ENCODE results near the gene TRABD2A. TPM values are rescaled to one million over a fixed set of nuclear protein-coding genes. Genes with fewer than 3 reads are reported as not detected.

TRABD2A gene
- total and polyA plus RNA-seq, 9 of the 15 experiments (the other 6 are each of a cell fraction or from before 2014, with no cell fraction given) = 0.07 to 0.45 (median 0.25) TPM

DNA sequence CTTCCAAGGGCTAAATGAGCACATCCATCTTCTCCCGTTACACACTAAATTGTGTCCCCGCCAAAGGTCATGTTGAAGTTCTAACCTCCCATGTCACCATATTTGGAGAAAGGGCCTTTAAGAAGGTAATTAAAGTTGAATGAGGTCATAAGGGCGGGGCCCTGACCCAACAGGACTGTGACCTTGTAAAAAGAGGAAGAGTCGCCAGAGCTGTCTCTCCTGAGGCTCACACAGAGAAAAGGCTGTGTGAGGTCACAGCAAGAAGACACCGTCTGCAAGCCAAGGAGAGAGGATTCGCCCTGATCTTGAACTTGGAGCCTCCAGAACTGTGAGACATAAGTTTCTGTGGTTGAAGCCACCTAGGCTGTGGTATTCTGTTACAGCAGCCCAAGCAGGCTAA, 24.1 kb downstream of the TRABD2A start (continued):
- TF ChIP-seq TAF15 (IDR thresholded peaks at IDR 0.05; ENCODE audit: low read depth, low read length) = no peak
- no peak for TF ChIP-seq KDM4B (IDR thresholded peaks at IDR 0.05; ENCODE audit: borderline replicate concordance in 2 of 2, low read depth in 1 of 2)
- TF ChIP-seq ZNF695 (CRISPR knock-in tag; IDR thresholded peaks at IDR 0.05) = no peak
- TF ChIP-seq, protein P1, sequence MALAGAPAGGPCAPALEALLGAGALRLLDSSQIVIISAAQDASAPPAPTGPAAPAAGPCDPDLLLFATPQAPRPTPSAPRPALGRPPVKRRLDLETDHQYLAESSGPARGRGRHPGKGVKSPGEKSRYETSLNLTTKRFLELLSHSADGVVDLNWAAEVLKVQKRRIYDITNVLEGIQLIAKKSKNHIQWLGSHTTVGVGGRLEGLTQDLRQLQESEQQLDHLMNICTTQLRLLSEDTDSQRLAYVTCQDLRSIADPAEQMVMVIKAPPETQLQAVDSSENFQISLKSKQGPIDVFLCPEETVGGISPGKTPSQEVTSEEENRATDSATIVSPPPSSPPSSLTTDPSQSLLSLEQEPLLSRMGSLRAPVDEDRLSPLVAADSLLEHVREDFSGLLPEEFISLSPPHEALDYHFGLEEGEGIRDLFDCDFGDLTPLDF (CRISPR knock-in tag; IDR thresholded peaks at IDR 0.05) = no peak
- TF ChIP-seq, protein P2, sequence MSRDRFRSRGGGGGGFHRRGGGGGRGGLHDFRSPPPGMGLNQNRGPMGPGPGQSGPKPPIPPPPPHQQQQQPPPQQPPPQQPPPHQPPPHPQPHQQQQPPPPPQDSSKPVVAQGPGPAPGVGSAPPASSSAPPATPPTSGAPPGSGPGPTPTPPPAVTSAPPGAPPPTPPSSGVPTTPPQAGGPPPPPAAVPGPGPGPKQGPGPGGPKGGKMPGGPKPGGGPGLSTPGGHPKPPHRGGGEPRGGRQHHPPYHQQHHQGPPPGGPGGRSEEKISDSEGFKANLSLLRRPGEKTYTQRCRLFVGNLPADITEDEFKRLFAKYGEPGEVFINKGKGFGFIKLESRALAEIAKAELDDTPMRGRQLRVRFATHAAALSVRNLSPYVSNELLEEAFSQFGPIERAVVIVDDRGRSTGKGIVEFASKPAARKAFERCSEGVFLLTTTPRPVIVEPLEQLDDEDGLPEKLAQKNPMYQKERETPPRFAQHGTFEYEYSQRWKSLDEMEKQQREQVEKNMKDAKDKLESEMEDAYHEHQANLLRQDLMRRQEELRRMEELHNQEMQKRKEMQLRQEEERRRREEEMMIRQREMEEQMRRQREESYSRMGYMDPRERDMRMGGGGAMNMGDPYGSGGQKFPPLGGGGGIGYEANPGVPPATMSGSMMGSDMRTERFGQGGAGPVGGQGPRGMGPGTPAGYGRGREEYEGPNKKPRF (IDR thresholded peaks at IDR 0.05; ENCODE audit: low read depth, low read length) = no peak
- TF ChIP-seq CTBP1 (IDR thresholded peaks at IDR 0.05; ENCODE audit: borderline replicate concordance) = peak; percentile 80
- TF ChIP-seq, protein P3, sequence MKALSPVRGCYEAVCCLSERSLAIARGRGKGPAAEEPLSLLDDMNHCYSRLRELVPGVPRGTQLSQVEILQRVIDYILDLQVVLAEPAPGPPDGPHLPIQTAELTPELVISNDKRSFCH (CRISPR knock-in tag; IDR thresholded peaks at IDR 0.05) = no peak
- TF ChIP-seq, protein P3 (tag; IDR thresholded peaks at IDR 0.05) = no peak
- TF ChIP-seq MEF2A (IDR thresholded peaks at IDR 0.05; ENCODE audit: control insufficient read depth, low read depth, low read length) = no peak
- TF ChIP-seq, protein P4, sequence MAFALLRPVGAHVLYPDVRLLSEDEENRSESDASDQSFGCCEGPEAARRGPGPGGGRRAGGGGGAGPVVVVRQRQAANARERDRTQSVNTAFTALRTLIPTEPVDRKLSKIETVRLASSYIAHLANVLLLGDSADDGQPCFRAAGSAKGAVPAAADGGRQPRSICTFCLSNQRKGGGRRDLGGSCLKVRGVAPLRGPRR (CRISPR knock-in tag; IDR thresholded peaks at IDR 0.05) = no peak
- TF ChIP-seq MAFG (tag; conservative IDR thresholded peaks at IDR 0.05) = no peak
- no peak for TF ChIP-seq GABPA (tag; conservative IDR thresholded peaks at IDR 0.05; ENCODE audit: low read depth)
- TF ChIP-seq, protein P5, sequence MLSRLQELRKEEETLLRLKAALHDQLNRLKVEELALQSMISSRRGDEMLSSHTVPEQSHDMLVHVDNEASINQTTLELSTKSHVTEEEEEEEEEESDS (CRISPR knock-in tag; IDR thresholded peaks at IDR 0.05) = no peak
- no peak for TF ChIP-seq ETV6 (IDR thresholded peaks at IDR 0.05; ENCODE audit: borderline replicate concordance in 1 of 2, low read depth in 2 of 2, low read length in 1 of 2)
- no peak for TF ChIP-seq ETV6 (CRISPR knock-in tag; IDR thresholded peaks at IDR 0.05; ENCODE audit: borderline replicate concordance)
- no peak for TF ChIP-seq SMAD2 (IDR thresholded peaks at IDR 0.05; ENCODE audit: low read depth, low read length)
- no peak for TF ChIP-seq HNRNPLL (IDR thresholded peaks at IDR 0.05; ENCODE audit: low read depth, low read length, poor library complexity, severe bottlenecking)
- TF ChIP-seq SIN3B (IDR thresholded peaks at IDR 0.05; ENCODE audit: low read depth) = no peak
- no peak for TF ChIP-seq ZNF282 (CRISPR knock-in tag; IDR thresholded peaks at IDR 0.05)
- no peak for TF ChIP-seq ATF1 (CRISPR knock-in tag; IDR thresholded peaks at IDR 0.05)
- TF ChIP-seq ATF1 (tag; IDR thresholded peaks at IDR 0.05) = peak; percentile 77
- no peak for TF ChIP-seq ZBTB8A (IDR thresholded peaks at IDR 0.05; ENCODE audit: partially characterized antibody)
- TF ChIP-seq MEIS2 (IDR thresholded peaks at IDR 0.05; ENCODE audit: partially characterized antibody) = peak; percentile 3
- no peak for TF ChIP-seq ZNF584 (CRISPR knock-in tag; IDR thresholded peaks at IDR 0.05; ENCODE audit: low read depth)
- no peak for TF ChIP-seq GATA2 (CRISPR knock-in tag; IDR thresholded peaks at IDR 0.05)
